HG03103 (cell line): Measurements from ENCODE around the gene SCART1.
"Not testable (repeated sequence)": the region's sequence is repeated elsewhere in the genome, so short reads cannot be mapped to it uniquely, and the experiment has no call there.

Experiments used
- ATAC-seq: cut with Tn5 transposase; IDR thresholded peaks from one replicate; pipeline ENCODE4 v1.9.1; 2021; ENCODE audit warnings: low read depth; ENCODE audit not compliant: unreplicated experiment

SCART1 gene

GRCh38 chr10:133431888-133432613 lies 21.7 kb upstream of the SCART1 start:
- not testable (repeated sequence) for ATAC-seq

- not testable (repeated sequence) for ATAC-seq
Measured at GRCh38 chr10:133432789-133433188, 21.0 kb upstream of the SCART1 start.

- ATAC-seq: no peak
Measured at GRCh38 chr10:133438711-133439273, 15.0 kb upstream of the SCART1 start.

GRCh38 chr10:133439517-133440461 lies 14.0 kb upstream of the SCART1 start:
- ATAC-seq: no peak

- ATAC-seq: no peak
Measured at GRCh38 chr10:133440633-133441285, 13.0 kb upstream of the SCART1 start.

- not testable (repeated sequence) for ATAC-seq
Measured at GRCh38 chr10:133441356-133441755, 12.4 kb upstream of the SCART1 start.

- no peak for ATAC-seq
Measured at GRCh38 chr10:133441780-133442179, 12.0 kb upstream of the SCART1 start.

GRCh38 chr10:133442191-133442966 lies 11.4 kb upstream of the SCART1 start:
- no peak for ATAC-seq

GRCh38 chr10:133442967-133443924 lies 10.5 kb upstream of the SCART1 start:
- no peak for ATAC-seq

- ATAC-seq: no peak
Measured at GRCh38 chr10:133444342-133445267, 9.1 kb upstream of the SCART1 start.

- ATAC-seq: no peak
Measured at GRCh38 chr10:133445268-133445732, 8.4 kb upstream of the SCART1 start.

GRCh38 chr10:133445751-133446708 lies 7.7 kb upstream of the SCART1 start:
- ATAC-seq: no peak

GRCh38 chr10:133446979-133447378 lies 6.8 kb upstream of the SCART1 start:
- no peak for ATAC-seq

GRCh38 chr10:133448120-133448519 lies 5.6 kb upstream of the SCART1 start:
- no peak for ATAC-seq

GRCh38 chr10:133451346-133451745 lies 2.4 kb upstream of the SCART1 start:
- ATAC-seq: no peak

GRCh38 chr10:133452453-133452852 lies 1.3 kb upstream of the SCART1 start:
- ATAC-seq: no peak
